HCT116 (cell line): ENCODE measurements around the gene ENPEP. TPM values are rescaled to one million over a fixed set of nuclear protein-coding genes. Genes with fewer than 3 reads are reported as not detected.

Experiments
- ATAC-seq: fragments of 200-7000 bp; cut with Tn5 transposase; 2 replicates; pipeline ENCODE4 v1.9.1; 2020; ENCODE audit warnings: mild to moderate bottlenecking, moderate library complexity
- BruUV-seq: library from RNA; stranded (reverse); fragments of 400-500 nt; replicated peaks from 2 replicates; lab custom pipeline; 2021; lab: Mats Ljungman, UMichigan
- CTCF ChIA-PET: fragments of 300-600 bp; sonication (Branson Sonifier 250); formaldehyde crosslinking; loops from one replicate; lab custom pipeline; 2021; ENCODE audit warnings: antibody characterized with exemption; lab: Charles Lee
- POLR2A ChIA-PET: fragments of 300-600, 350-600 bp; sonication (Branson Sonifier 250); formaldehyde crosslinking; loops from one replicate; lab custom pipeline; 2021; ENCODE audit warnings: antibody characterized with exemption; lab: Charles Lee
- RAD21 ChIA-PET, 2 experiments: fragments of 300-600 bp; sonication (Branson Sonifier 250); formaldehyde crosslinking; loops; one replicate each; lab custom pipeline; 2023; ENCODE audit warnings: low total read pairs in 2 of 2; ENCODE audit not compliant: uncharacterized antibody in 2 of 2, unreplicated experiment in 2 of 2, low non-redundant PET in 1 of 2; lab: Charles Lee
- DNase-seq: peaks from one replicate; pipeline ENCODE4 v3.0.0-alpha.2; 2010; ENCODE audit warnings: low read depth, low spot score
- H2AFZ ChIP-seq: fragments of 200-600 bp; shearing (Covaris generic), sonication (generic); 2 replicates; pipeline ENCODE4 v1.6.1; 2017; ENCODE audit warnings: low read depth, mixed run types, mixed read lengths, antibody characterized with exemption, low read length; ENCODE audit not compliant: poor library complexity, severe bottlenecking
- H3K27ac ChIP-seq: 2 replicates; pipeline ENCODE4 v1.5.1; 2012; ENCODE audit warnings: low read depth, low read length
- H3K27me3 ChIP-seq: fragments of 200-600 bp; sonication (generic); 2 replicates; pipeline ENCODE4 v1.6.1; 2016; ENCODE audit warnings: mixed run types, low read length, mixed read lengths; ENCODE audit not compliant: insufficient read depth
- H3K36me3 ChIP-seq, 2 experiments: fragments of 200-500 bp in 1 of 2; fragments of 200-600 bp in 1 of 2; sonication (Bioruptor generic) in 1 of 2; sonication (generic) in 1 of 2; 2 replicates each; pipeline versions ENCODE4 v1.5.1 to v1.6.1; 2014 to 2016; ENCODE audit warnings: low read length in 2 of 2, inconsistent platforms in 1 of 2, mixed read lengths in 1 of 2, mixed run types in 1 of 2; ENCODE audit not compliant: insufficient read depth in 2 of 2, control insufficient read depth in 1 of 2
- H3K4me1 ChIP-seq, 2 experiments: fragments of 200-600 bp in 1 of 2; sonication (generic) in 1 of 2; 2 replicates each; pipeline versions ENCODE4 v1.5.1 to v1.6.1; 2012 to 2017; ENCODE audit warnings: low read length in 2 of 2, inconsistent platforms in 1 of 2, mild to moderate bottlenecking in 1 of 2, mixed read lengths in 1 of 2, mixed run types in 1 of 2, moderate library complexity in 1 of 2; ENCODE audit not compliant: insufficient read depth in 2 of 2, control insufficient read depth in 1 of 2
- H3K4me2 ChIP-seq: fragments of 200-600 bp; sonication (generic); 2 replicates; pipeline ENCODE4 v1.6.1; 2017; ENCODE audit warnings: mixed run types, low read length, mixed read lengths
- H3K4me3 ChIP-seq, 2 experiments: fragments of 200-600 bp in 1 of 2; sonication (generic) in 1 of 2; replicated peaks in 1 of 2; 2 replicates each; pipeline ENCODE4 v1.5.1; 2011 to 2016; ENCODE audit warnings: low read length in 2 of 2, control low read depth in 1 of 2, low read depth in 1 of 2, mild to moderate bottlenecking in 1 of 2, mixed read lengths in 1 of 2, mixed run types in 1 of 2
- H3K79me2 ChIP-seq: fragments of 200-600 bp; sonication (generic); 2 replicates; pipeline ENCODE4 v1.6.1; 2017; ENCODE audit warnings: mild to moderate bottlenecking, mixed run types, low read length, moderate library complexity, mixed read lengths; ENCODE audit not compliant: insufficient read depth
- H3K9ac ChIP-seq: fragments of 200-600 bp; sonication (generic); 2 replicates; pipeline ENCODE4 v1.6.1; 2016; ENCODE audit warnings: low read length, mixed read lengths
- H3K9me2 ChIP-seq: fragments of 200-600 bp; sonication (generic), shearing (Covaris generic); 2 replicates; pipeline ENCODE4 v1.6.1; 2017; ENCODE audit warnings: mixed run types, mild to moderate bottlenecking, moderate library complexity; ENCODE audit not compliant: insufficient read depth
- H3K9me3 ChIP-seq, 2 experiments: fragments of 200-500 bp in 1 of 2; fragments of 200-600 bp in 1 of 2; sonication (Bioruptor generic) in 1 of 2; sonication (generic) in 1 of 2; 2 replicates each; pipeline ENCODE4 v1.6.1; 2014 to 2017; ENCODE audit warnings: low read length in 2 of 2, mixed read lengths in 2 of 2, inconsistent platforms in 1 of 2, low read depth in 1 of 2, mild to moderate bottlenecking in 1 of 2, mixed run types in 1 of 2, moderate library complexity in 1 of 2; ENCODE audit not compliant: control insufficient read depth in 1 of 2, insufficient read depth in 1 of 2
- H4K20me1 ChIP-seq: fragments of 200-600 bp; sonication (generic), shearing (Covaris generic); 2 replicates; pipeline ENCODE4 v1.6.1; 2017; ENCODE audit warnings: mixed run types, mild to moderate bottlenecking, moderate library complexity; ENCODE audit not compliant: insufficient read depth
- CBX3 ChIP-seq: IDR thresholded peaks from 2 replicates; pipeline ENCODE4 v1.6.1; 2012; ENCODE audit warnings: low read depth
- POLR2A ChIP-seq: IDR thresholded peaks from 2 replicates; pipeline ENCODE4 v1.7.0; 2011; ENCODE audit warnings: borderline replicate concordance; ENCODE audit not compliant: insufficient read depth, insufficient read length; ENCODE audit errors: extremely low read depth
- RAD21 ChIP-seq: IDR thresholded peaks from 2 replicates; pipeline ENCODE4 v1.6.1; 2012; ENCODE audit warnings: low read depth, mild to moderate bottlenecking
- SIN3A ChIP-seq: IDR thresholded peaks from 2 replicates; pipeline ENCODE4 v1.6.1; 2012; ENCODE audit warnings: low read depth
- YY1 ChIP-seq: IDR thresholded peaks from 2 replicates; pipeline ENCODE4 v1.6.1; 2011; ENCODE audit warnings: low read length, low read depth, moderate library complexity, mild to moderate bottlenecking; ENCODE audit not compliant: insufficient replicate concordance; ENCODE audit errors: extremely low read depth
- ZNF274 ChIP-seq: fragments of 200-500 bp; sonication (Bioruptor generic); IDR thresholded peaks from 2 replicates; pipeline ENCODE4 v1.6.1; 2014; ENCODE audit warnings: mild to moderate bottlenecking, low read depth, low read length, inconsistent platforms
- intact Hi-C: fragments of 100-400 bp; cut with micrococcal nuclease; formaldehyde crosslinking; loops from 2 replicates; pipeline ENCODE4 v1.10.0; 2022
- total RNA-seq: library from RNA; stranded (reverse); gene quantifications from one replicate; pipeline ENCODE4 v1.2.1, GENCODE V29; 2021; ENCODE audit not compliant: unreplicated experiment
- TF ChIP-seq, protein P1 (sequence below): IDR thresholded peaks from 2 replicates; pipeline ENCODE4 v1.6.1; 2012
- TF ChIP-seq, protein P2 (sequence below), 3 experiments: fragments of 200-600 bp in 1 of 3; sonication (generic) in 1 of 3; IDR thresholded peaks in 2 of 3; conservative IDR thresholded peaks in 1 of 3; 2 replicates each; pipeline ENCODE4 v1.5.1; 2012 to 2017; ENCODE audit warnings: low read depth in 2 of 3, low read length in 2 of 3, antibody characterized with exemption in 1 of 3, borderline replicate concordance in 1 of 3, control low read depth in 1 of 3, mild to moderate bottlenecking in 1 of 3, mixed read lengths in 1 of 3, mixed run types in 1 of 3, moderate library complexity in 1 of 3; ENCODE audit not compliant: insufficient read depth in 1 of 3

Gene ENPEP
- total RNA-seq, 1 experiment from 2014 or later = 4.5 TPM

- CTCF ChIA-PET = interaction anchor here (1.2 kb wide), 1 partner anchor 245 kb away, joined by 6 read pairs; no protein-coding TSS in a partner anchor
These were observed 113.3 kb downstream of the ENPEP start for GRCh38 chr4:110589297-110589696.

More at GRCh38 chr4:110589297-110589696, 113.3 kb downstream of the ENPEP start:
- no TSS peak for BruUV-seq
- POLR2A ChIA-PET = no interaction called here
- H3K79me2 ChIP-seq = no peaks in the 10 kb centered on the region
- TF ChIP-seq RAD21 = peak; percentile 26; the same call in 1 of the 2 replicates
- no peak for TF ChIP-seq ZNF274
- TF ChIP-seq YY1 = no peak
- no peak for TF ChIP-seq SIN3A
- no peak for TF ChIP-seq CBX3
- no peak for TF ChIP-seq POLR2A
- TF ChIP-seq, protein P1, sequence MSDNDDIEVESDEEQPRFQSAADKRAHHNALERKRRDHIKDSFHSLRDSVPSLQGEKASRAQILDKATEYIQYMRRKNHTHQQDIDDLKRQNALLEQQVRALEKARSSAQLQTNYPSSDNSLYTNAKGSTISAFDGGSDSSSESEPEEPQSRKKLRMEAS = no peak
- TF ChIP-seq, protein P2, sequence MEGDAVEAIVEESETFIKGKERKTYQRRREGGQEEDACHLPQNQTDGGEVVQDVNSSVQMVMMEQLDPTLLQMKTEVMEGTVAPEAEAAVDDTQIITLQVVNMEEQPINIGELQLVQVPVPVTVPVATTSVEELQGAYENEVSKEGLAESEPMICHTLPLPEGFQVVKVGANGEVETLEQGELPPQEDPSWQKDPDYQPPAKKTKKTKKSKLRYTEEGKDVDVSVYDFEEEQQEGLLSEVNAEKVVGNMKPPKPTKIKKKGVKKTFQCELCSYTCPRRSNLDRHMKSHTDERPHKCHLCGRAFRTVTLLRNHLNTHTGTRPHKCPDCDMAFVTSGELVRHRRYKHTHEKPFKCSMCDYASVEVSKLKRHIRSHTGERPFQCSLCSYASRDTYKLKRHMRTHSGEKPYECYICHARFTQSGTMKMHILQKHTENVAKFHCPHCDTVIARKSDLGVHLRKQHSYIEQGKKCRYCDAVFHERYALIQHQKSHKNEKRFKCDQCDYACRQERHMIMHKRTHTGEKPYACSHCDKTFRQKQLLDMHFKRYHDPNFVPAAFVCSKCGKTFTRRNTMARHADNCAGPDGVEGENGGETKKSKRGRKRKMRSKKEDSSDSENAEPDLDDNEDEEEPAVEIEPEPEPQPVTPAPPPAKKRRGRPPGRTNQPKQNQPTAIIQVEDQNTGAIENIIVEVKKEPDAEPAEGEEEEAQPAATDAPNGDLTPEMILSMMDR (IDR thresholded peaks at IDR 0.05 in 2 of 3, conservative IDR thresholded peaks at IDR 0.05 in 1 of 3; ENCODE audit: borderline replicate concordance in 1 of 3, insufficient read depth in 1 of 3, low read depth in 2 of 3, low read length in 2 of 3) = peak in 2 of 3 experiments; percentile 16 to 46; a peak in 1 of 6 replicates
- H4K20me1 ChIP-seq = no peaks in the 10 kb centered on the region
- no peaks in the 10 kb centered on the region for H3K4me1 ChIP-seq
- RAD21 ChIA-PET = no interaction called here
- H3K9me2 ChIP-seq = no peaks in the 10 kb centered on the region
- DNase-seq (no peak), ATAC-seq (peak; percentile 70; the same call in 1 of the 2 replicates)
- no peak overlapping the region for H2AFZ ChIP-seq
- intact Hi-C loops = loop anchor here (2.0 to 5.0 kb wide), 2 partner anchors 247 to 590 kb away; no protein-coding TSS in a partner anchor
- no peaks in the 10 kb centered on the region for H3K36me3 ChIP-seq
- H3K27me3 ChIP-seq = no peaks in the 10 kb centered on the region
- no peak overlapping the region for H3K4me2 ChIP-seq
- H3K4me3 ChIP-seq = no peak overlapping the region
- no peak overlapping the region for H3K27ac ChIP-seq
- H3K9ac ChIP-seq = no peak overlapping the region
- no peaks in the 10 kb centered on the region for H3K9me3 ChIP-seq
